Activated CD4-positive, alpha-beta T cell treated with anti-CD3 and anti-CD28 coated beads, Interleukin-2, Interleukin-4, amounts not matched to agents 100 ng/mL and 50 ng/mL, durations not matched to agents 16 hours and 8 hours (primary cell): ENCODE measurements around the gene MAT2B.
A peak's percentile ranks its signal among the peaks of the same experiment; 100 is the strongest.
"Not testable (repeated sequence)": the region's sequence is repeated elsewhere in the genome, so short reads cannot be mapped to it uniquely, and the experiment has no call there.

Source experiments
- DNase-seq: peaks from one replicate; pipeline ENCODE4 v3.0.0-alpha.2; 2020; ENCODE audit warnings: low spot score

Gene MAT2B

GRCh38 chr5:163503106-163504078 is 2.0 kb upstream of the MAT2B start:
- peak; percentile 53 for DNase-seq

DNA sequence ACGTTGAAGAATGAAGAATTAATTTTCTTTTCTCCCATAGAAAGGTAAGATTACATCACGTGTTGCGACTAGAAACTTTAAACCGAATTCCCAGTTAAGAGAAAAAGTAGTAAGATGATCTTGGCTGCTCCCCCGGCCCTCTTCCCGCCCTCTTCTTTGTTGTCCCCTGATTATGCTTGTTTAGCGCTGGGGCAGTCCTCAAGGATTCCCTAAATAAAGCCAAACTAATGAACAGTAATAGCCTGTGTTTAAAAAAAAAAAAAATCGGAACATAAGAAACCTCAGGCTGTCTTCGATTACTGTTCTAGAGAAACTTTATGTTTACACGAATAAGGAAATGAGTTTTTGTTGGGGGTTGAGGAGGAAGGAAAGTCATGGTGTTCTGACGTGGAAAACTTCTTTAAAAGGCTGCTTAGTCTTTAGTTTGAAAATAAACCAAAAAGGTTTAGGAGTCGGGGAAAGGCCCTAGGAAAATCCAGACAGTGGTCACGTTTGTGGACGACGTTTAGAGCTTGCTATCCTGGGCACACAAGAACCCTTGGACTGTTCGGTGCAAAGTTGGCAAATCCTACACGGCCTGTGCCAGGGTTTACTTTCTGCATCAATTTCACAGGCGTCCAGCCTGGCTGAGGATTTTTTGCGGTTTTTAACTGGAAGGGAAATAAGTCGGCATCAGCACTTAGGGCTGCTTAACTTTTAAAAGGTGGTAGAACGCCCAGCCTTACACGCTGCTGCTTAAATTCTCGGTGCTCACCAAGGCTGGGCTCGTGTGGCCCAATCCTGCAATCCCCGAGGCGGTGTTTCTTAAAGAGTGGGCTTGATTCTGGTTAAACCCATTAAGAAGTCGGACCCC is 1.1 kb upstream of the MAT2B start:
- DNase-seq: peak; percentile 53

GRCh38 chr5:163505049-163505367 is 411 bp upstream of the MAT2B start:
- DNase-seq: no peak

DNA sequence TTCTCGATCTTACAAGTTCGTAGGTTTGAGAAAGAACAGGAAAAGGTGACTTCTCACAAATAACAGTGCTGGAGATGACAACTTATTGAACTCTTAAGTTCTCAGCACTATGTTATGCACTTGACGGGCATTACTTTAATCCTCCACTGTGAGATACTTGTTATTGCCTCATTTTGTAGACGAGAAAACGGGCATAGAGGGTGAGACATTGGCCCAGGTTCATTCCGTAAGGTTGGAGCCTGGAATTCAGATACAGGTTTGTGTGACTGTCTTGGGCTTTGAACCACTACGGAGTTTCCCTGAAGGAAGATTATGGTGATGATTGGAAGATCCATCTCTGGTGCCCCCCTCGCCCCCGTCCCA is 657 bp downstream of the MAT2B start:
- no peak for DNase-seq

GRCh38 chr5:163506726-163507125 is 1.3 kb downstream of the MAT2B start:
- peak; percentile 50 for DNase-seq

DNA sequence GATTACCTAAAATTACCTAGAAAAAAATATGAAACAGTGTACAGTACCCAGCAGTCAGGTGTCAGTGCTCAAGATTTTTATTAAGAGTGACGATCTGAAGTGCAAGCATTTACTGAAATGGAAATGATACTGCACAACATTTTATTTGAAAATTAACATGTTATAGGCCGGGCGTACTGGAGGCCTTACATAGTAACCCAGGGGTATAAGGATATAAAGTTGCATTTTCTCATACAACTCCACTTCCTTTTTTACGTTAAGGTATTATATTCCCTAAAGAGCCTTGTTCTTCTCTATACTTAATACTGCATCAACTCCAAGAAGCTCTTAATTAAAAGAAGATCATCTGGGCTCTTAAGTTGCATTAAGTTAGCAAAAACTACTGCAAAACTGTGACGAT is 3.3 kb downstream of the MAT2B start:
- DNase-seq: no peak

DNA sequence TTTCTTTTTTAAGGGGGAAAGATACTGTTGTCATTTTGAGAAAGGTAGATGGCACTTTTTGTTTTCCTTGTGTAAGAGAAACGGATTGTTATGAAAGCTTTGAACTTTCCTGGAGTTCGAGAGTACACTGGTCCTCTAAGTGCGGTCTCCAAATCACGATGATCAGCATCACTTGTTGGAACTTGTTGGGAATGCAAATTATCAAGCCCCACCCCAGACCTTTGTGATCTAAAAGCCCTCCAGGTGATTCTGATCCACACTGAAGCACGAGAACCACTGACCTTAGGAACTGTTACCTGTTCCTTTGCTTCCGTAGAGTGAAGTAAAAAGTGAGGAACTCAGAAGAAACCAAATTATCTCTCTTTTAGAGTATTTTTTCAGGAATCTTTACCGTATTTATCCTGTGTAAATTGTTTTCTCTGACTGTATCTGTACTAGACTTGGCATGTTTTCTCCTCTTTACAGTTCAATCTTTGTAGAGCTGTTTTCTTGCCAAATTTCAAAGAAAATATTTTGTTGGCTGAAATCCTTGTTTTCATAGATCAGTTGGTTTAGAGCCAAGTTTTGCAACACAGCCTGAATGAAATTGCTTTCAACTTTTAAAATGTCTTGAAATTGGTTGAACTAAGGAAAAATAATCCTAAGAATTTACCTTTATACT is 4.0 kb downstream of the MAT2B start:
- no peak for DNase-seq

- DNase-seq: no peak
Observed at GRCh38 chr5:163512526-163512925, 7.1 kb downstream of the MAT2B start.

DNA sequence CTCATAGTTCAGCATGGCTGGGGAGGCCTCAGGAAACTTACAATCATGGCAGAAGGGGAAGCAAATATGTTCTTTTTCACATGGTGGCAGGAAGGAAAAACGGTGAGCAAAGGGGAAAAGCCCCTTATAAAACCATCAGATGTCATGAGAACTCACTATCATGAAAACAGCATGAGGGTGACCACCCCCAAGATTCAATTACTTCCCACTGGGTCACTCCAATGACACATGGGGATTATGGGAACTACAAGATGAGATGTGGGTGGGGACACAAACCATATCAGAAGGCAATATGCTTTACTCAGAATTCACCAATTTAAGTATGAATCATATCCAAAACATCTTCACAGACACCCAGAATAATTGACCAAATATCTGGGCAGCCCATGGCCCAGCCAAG is 19.7 kb downstream of the MAT2B start:
- no peak for DNase-seq

GRCh38 chr5:163529698-163530097 is 24.3 kb downstream of the MAT2B start:
- no peak for DNase-seq

DNA sequence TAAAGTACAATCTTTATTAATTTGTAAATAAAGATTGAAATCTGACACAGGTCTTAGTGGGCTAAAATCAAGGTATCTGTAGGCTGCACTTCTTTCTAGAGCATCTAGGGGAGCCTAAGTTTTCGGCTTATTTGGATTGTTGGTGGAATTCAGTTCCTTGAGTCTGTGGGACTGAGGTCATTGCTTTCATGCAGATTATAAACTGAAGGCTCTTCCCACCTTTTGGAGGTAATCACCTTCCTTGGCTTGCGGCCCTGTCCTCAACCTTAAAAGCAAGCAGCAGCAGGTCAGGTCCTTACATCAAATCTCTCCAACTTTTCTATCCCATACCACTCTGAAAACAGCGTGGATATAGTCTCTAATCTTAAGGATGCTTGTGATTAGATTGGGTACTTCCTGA is 25.9 kb downstream of the MAT2B start:
- DNase-seq: no peak

DNA sequence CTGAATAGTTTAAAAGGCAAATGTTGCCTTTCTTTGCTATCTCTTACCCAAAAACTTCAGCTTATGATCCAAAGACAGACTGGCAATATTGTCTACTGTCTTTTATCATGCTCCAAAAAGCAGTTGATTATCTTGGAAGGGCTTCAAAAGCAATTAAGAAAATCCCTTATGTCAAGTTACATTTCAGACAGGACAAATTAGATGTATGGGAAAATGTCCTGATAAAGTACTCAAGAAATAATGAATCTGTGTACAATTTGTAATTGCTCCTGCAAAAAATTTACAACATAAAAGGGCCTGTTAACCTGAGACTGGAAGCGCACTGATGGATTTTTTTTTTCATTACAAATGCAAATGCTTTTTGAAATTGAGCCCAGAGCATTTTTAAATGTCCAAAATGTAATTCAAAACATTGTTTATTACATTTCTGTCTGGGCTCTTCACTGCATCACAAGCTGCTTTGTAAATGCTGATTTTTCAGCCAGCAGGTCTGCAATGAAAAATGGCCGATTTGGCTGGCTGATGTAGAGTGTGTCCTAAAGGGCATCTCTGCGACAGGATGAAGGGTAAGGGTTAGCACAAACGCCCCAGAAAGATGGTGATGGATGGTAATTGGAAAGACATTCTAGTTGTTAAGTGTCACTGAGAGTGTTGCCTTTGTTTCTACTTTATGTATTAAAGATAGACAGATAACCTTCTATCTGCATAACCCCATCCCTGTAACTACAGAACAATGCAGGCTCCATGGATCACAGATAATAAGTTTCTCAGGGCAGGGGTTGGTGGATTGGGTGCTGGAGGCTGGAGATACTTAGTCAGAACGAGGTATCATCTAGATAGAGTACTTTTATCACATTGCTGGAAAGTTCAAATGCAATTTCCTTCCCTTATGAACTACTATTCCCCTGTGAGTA is 27.0 kb downstream of the MAT2B start:
- DNase-seq: no peak

DNA sequence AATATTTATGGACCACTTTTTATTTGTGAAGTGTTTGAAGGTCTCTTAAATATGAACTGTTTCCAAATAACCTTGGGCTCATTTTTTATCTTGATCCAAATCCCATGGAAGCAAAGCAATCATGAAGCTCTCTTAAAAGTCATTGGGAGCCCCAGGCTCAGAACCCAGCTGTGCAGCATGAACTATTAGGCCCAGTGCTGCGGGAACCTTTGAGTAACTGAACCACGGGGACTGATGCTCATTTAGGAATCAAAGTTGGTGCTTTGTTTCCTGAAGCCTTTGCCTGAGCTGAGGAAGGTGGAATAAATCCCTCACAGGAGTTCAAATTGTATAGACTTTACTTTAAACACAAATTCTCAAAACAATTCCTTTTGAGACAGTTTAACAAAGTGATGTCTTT is 27.8 kb downstream of the MAT2B start:
- no peak for DNase-seq

DNA sequence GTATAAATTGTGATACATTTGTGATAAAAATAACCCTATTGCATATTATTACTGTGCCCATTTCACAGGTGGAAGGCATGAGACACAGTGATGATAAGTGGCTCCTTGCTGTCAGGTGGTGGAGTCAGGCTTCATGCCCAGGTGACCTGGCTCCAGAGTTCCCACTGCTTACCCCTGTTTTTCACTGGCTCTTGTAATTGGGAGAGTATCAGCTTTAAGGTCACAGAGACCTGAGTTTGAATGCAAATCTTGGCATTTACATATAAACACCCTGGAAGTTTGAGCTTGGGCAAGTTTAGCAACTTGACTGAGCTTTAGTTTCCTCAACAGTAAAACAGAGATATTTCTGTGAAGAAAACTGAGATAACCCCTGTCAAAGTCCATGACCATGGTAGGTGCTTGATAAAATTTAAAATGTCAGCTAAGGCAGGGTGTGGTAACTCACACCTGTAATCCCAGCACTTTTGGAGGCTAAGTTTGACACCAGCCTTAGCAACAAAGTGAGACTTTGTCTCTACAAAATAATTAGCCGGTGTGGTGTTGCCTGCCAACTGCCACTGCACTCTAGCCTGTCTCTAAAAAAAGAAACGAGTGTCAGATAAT is 29.2 kb downstream of the MAT2B start:
- no peak for DNase-seq

- DNase-seq: no peak
Observed at GRCh38 chr5:163535290-163535689, 29.9 kb downstream of the MAT2B start.

DNA sequence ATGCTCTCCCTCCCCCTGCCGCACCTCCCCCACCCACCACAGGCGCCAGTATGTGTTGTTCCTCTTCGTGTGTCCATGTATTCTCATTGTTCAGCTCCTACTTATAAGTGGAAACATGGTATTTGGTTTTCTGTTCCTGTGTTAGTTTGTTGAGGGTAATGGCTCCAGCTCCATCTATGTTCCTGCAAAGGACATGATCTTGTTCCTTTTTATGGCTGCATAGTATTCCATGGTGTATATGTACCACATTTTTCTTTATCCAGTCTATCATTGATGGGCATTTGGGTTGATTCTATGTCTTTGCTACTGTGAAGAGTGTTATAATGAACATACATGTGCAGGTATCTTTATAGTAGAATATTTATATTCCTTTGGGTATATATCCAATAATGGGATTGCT is 31.0 kb downstream of the MAT2B start:
- DNase-seq: not testable (repeated sequence)

DNA sequence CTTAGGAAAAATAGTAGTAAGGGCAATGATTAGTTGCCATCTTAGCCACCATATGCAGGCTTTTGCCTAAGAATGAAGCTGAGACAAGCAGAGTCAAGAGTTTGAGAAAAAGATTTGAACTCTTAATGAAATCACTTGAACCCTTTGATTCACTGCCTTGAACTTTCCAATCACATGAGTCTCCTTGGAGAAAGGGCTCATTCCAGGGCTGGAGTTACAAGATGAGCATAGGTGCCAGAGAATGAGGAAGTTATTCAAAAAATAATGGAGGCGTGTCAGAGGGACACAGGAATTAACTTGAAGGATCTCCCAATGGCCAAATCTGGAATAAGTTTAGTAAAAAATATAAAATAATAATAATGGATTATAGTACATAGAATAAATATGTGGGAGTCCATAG is 35.3 kb downstream of the MAT2B start:
- no peak for DNase-seq

DNA sequence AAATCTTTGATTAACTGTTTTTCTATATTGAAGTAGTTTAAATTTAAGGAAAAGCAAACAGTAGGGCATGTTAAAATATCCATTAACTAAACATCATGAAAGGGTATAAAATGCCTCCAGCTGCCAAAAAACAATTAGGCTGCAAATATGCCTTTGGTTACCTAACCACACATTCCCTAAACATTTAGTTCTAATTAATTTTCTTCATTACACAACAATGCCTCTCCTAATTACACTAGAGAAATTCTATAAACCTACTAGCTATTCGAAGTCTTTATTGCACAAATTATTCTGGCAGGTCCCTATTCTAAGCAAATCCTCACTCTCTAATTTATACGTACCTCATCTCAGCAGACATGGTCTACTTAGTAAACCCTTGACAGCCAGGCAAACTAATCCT is 37.4 kb downstream of the MAT2B start:
- no peak for DNase-seq

DNA sequence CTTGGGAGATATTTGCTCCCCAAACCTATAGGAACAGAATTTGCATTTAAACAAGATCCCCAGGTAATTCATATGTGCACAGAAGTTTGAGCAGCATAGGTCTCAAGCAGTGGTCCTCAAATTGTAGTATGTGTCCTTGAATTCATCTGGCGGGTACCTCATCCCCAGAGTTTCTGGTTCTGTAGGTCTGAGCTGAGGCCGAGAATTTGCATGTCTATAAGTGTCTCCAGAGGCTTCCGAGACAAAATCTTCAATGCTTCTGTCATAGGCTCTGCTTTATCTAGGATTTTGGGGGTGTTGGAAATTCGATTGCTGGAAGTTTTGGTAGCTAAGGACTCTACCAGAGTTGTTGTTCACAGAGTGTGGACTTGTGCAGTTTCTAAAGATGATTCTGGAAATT is 38.6 kb downstream of the MAT2B start:
- DNase-seq: no peak

DNA sequence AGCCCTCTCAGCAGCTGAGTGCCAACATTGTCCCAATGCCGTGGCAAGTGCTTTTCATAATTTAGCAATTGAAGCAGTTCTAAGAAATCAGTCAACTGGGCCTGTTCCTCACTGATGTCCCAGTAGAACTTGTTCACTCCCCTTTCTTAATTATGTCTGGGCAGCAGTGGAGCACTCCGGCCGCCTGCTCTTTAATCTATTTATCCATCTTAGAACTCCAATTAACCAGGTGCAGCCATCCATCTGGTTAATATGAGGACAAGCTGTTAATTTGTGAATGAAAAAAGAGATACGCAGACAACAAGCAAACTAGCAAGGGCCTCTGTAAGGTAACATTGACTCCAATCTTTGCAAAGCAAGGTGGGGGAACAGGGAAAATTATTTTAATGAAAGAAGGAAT is 39.4 kb downstream of the MAT2B start:
- DNase-seq: no peak

DNA sequence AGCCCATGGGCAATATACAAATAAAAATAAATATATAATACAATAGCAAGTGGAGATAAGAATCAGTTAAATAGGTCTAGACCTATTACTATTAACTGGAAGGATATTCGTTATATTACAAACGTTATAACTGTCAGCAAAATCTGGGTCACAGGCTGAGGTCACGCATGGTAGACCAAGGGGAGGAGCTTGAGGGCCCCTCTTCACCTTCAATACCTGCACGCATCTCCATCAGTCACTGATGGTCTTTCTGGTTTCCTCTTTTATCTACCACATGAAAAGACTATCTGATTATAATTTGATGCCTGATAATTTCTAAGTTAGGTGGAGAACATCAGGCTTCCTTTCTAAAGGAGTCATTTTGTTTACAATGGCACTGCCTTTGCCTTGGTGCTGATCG is 43.2 kb downstream of the MAT2B start:
- no peak for DNase-seq
